OCI-LY3 (cell line): ENCODE results near the gene RTTN.

ENCODE experiments used
- H2AFZ ChIP-seq: fragments of 200-600, 300-600 bp; shearing (Covaris generic); 2 replicates; pipeline ENCODE4 v1.6.0; 2014; ENCODE audit warnings: antibody characterized with exemption, low read depth, low read length
- H3K27ac ChIP-seq: fragments of 200-600, 300-600 bp; sonication (generic); 2 replicates; pipeline ENCODE4 v1.5.1; 2014; ENCODE audit warnings: mild to moderate bottlenecking, low read length, moderate library complexity, mixed read lengths
- H3K27me3 ChIP-seq: fragments of 200-600, 300-600 bp; sonication (generic); 2 replicates; pipeline ENCODE4 v1.6.1; 2014; ENCODE audit warnings: low read depth, low read length, mixed read lengths
- H3K36me3 ChIP-seq: fragments of 200-600, 300-600 bp; sonication (generic); replicated peaks from 2 replicates; pipeline ENCODE3; 2014; ENCODE audit warnings: low read depth, low read length, mixed read lengths
- H3K4me1 ChIP-seq: fragments of 300-600, 200-600 bp; sonication (generic); 2 replicates; pipeline ENCODE4 v1.6.1; 2014; ENCODE audit warnings: low read length, mixed read lengths
- H3K4me2 ChIP-seq: fragments of 200-600, 300-600 bp; sonication (generic); 2 replicates; pipeline ENCODE4 v1.6.1; 2014; ENCODE audit warnings: low read length, mixed read lengths
- H3K4me3 ChIP-seq: fragments of 300-600, 200-600 bp; sonication (generic); 2 replicates; pipeline ENCODE4 v1.5.1; 2014; ENCODE audit warnings: antibody characterized with exemption, mild to moderate bottlenecking, low read length, moderate library complexity
- H3K79me2 ChIP-seq: fragments of 300-600, 200-600 bp; shearing (Covaris generic); 2 replicates; pipeline ENCODE4 v1.6.1; 2014; ENCODE audit warnings: mild to moderate bottlenecking, low read length, mixed read lengths
- H3K9ac ChIP-seq: fragments of 300-600, 200-600 bp; shearing (Covaris generic); 2 replicates; pipeline ENCODE4 v1.6.0; 2014; ENCODE audit warnings: mild to moderate bottlenecking, low read length, moderate library complexity
- H3K9me3 ChIP-seq: fragments of 200-600, 300-600 bp; shearing (Covaris generic); 2 replicates; pipeline ENCODE4 v1.6.1; 2014; ENCODE audit warnings: low read length, mixed read lengths; ENCODE audit not compliant: insufficient read depth
- H4K20me1 ChIP-seq: fragments of 200-600, 300-600 bp; sonication (generic); 2 replicates; pipeline ENCODE4 v1.6.1; 2016; ENCODE audit warnings: low read length, mixed read lengths; ENCODE audit not compliant: insufficient read depth
- CTCF ChIP-seq: fragments of 200-600, 300-600 bp; sonication (generic); IDR thresholded peaks from 2 replicates; pipeline ENCODE4 v1.5.1; 2014; ENCODE audit warnings: antibody characterized with exemption, low read length, low read depth
- EZH2phosphoT487 ChIP-seq: fragments of 200-600 bp; shearing (Covaris generic); IDR thresholded peaks from 2 replicates; pipeline ENCODE4 v1.6.1; 2018; ENCODE audit warnings: antibody characterized with exemption, mixed run types, low read depth

Gene RTTN

DNA sequence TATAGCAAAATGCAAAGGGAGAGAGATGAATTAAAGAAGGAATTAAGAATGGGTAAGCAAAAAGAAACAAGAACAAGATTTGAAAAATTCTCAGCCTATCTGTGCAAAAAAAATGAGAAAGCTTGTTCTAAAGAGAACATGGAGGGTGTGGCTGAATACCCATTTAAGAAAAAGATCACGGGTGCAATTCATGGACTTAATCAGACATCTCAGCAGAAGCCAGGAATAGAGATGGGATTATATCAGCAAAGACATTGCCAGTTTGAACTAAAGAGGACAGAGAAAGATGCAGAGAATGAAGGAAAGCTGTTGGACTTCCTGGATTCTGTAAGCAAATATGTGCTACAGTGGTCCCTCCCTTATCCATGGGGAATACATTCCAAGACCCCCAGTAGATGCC is 115.6 kb downstream of the RTTN start:
- Histone ChIP-seq H3K4me1 (0 out of 2 replicates have a peak, but pooled peaks cover 4% of the 10 kb centered on the region), H3K79me2 (no peaks in the 10 kb centered on the region)

GRCh38 chr18:70086085-70086484 is 119.4 kb downstream of the RTTN start:
- no peak overlapping the region for H2AFZ ChIP-seq
- no peaks in the 10 kb centered on the region for H4K20me1 ChIP-seq
- H3K9me3 ChIP-seq: no peaks in the 10 kb centered on the region
- H3K4me1 ChIP-seq: 0 out of 2 replicates have a peak, but pooled peaks cover 4% of the 10 kb centered on the region
- H3K36me3 ChIP-seq: peaks cover 51% of the 10 kb centered on the region
- no peak overlapping the region for H3K27ac ChIP-seq
- H3K4me3 ChIP-seq: no peak overlapping the region
- no peak for TF ChIP-seq CTCF
- no peak for TF ChIP-seq EZH2phosphoT487
- no peak overlapping the region for H3K9ac ChIP-seq
- no peaks in the 10 kb centered on the region for H3K27me3 ChIP-seq
- no peak overlapping the region for H3K4me2 ChIP-seq
- H3K79me2 ChIP-seq: no peaks in the 10 kb centered on the region

More for the DNA sequence above, 115.6 kb downstream of the RTTN start:
- H3K4me3 ChIP-seq: no peak overlapping the region
- no peak overlapping the region for H3K27ac ChIP-seq
- no peaks in the 10 kb centered on the region for H4K20me1 ChIP-seq
- no peak overlapping the region for H3K9ac ChIP-seq
- H3K27me3 ChIP-seq: no peaks in the 10 kb centered on the region
- no peaks in the 10 kb centered on the region for H3K9me3 ChIP-seq
- H3K4me2 ChIP-seq: no peak overlapping the region
- peaks cover 42% of the 10 kb centered on the region for H3K36me3 ChIP-seq
- no peak for TF ChIP-seq EZH2phosphoT487
- TF ChIP-seq CTCF: no peak
- H2AFZ ChIP-seq: no peak overlapping the region

DNA sequence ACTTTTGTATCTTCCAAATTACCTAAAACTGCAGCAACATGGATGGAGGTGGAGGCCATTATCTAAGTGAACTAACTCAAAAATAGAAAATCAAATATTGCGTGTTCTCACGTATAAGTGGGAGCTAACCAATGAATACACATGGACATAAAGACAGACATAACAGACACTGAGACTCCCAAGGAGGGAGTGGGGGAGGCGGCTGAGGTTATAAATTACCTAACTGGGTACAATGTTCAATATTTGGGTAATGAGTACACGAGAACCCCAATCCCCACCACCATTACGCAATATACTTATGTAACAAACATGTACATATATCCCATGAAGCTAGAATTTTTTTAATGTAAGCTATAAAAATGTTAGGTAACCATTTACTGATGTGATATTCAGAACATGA is 119.8 kb downstream of the RTTN start:
- H3K4me1 ChIP-seq: 0 out of 2 replicates have a peak, but pooled peaks cover 4% of the 10 kb centered on the region
- H3K4me2 ChIP-seq: no peak overlapping the region
- H3K36me3 ChIP-seq: peaks cover 47% of the 10 kb centered on the region
- H3K27me3 ChIP-seq: no peaks in the 10 kb centered on the region
- no peak for TF ChIP-seq EZH2phosphoT487
- no peak for TF ChIP-seq CTCF
- no peak overlapping the region for H3K4me3 ChIP-seq
- H3K27ac ChIP-seq: no peak overlapping the region
- no peaks in the 10 kb centered on the region for H3K79me2 ChIP-seq
- H4K20me1 ChIP-seq: no peaks in the 10 kb centered on the region
- H3K9me3 ChIP-seq: no peaks in the 10 kb centered on the region
- no peak overlapping the region for H2AFZ ChIP-seq
- no peak overlapping the region for H3K9ac ChIP-seq

DNA sequence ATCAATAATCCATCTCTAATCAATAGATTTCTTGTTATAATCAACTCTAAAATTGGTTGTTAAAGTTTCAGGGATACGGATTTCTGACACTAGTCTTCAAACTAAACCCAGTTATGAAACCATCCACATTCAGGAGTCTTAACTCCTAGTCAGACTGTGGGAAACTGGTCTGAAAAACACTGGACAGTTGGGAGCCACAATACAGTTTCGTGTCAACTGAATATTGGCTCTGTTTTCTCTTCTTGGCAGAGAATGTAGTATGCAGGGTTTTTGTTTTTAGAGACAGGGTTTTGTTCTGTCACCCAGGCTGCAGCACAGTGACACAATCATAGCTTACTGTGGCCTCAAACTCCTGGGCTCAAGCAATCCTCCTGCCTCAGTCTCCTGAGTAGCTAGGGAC is 123.1 kb downstream of the RTTN start:
- no peak overlapping the region for H2AFZ ChIP-seq
- TF ChIP-seq EZH2phosphoT487 (no peak), CTCF (no peak)
- no peak overlapping the region for H3K27ac ChIP-seq
- H4K20me1 ChIP-seq: no peaks in the 10 kb centered on the region
- 0 out of 2 replicates have a peak, but pooled peaks cover 4% of the 10 kb centered on the region for H3K4me1 ChIP-seq
- no peaks in the 10 kb centered on the region for H3K27me3 ChIP-seq
- H3K4me2 ChIP-seq: no peak overlapping the region
- H3K36me3 ChIP-seq: peaks cover 28% of the 10 kb centered on the region
- no peak overlapping the region for H3K4me3 ChIP-seq
- no peaks in the 10 kb centered on the region for H3K9me3 ChIP-seq
- no peak overlapping the region for H3K9ac ChIP-seq
- H3K79me2 ChIP-seq: no peaks in the 10 kb centered on the region
